Activated T-cell treated with anti-CD3 and anti-CD28 coated beads, Interleukin-2, amount 50 U/mL, for 72 hours (primary cell): ENCODE results near the gene ELOVL5. TPM values are rescaled to one million over a fixed set of nuclear protein-coding genes. Genes with fewer than 3 reads are reported as not detected.

ENCODE experiments used
- ATAC-seq, 2 donors: fragments of 150-1000 bp; cut with Tn5 transposase; replicated peaks in 1 of 2; 2 replicates each; pipeline ENCODE4 v1.10.0; 2021; ENCODE audit warnings: moderate library complexity in 2 of 2, mild to moderate bottlenecking in 1 of 2
- DNase-seq, 2 donors: peaks; one replicate each; pipeline ENCODE4 v3.0.0; 2021 to 2022; ENCODE audit warnings: mixed read lengths in 1 of 2
- H3K27ac Mint-ChIP-seq: one replicate; pipeline ENCODE4 v1.8.0; 2022; ENCODE audit warnings: mild to moderate bottlenecking, moderate library complexity, mixed read lengths
- H3K27me3 Mint-ChIP-seq: one replicate; pipeline ENCODE4 v1.8.0; 2022; ENCODE audit warnings: low read depth, mixed read lengths
- H3K36me3 Mint-ChIP-seq, 2 donors: one replicate each; pipeline ENCODE4 v1.8.0; 2022; ENCODE audit warnings: mixed read lengths in 2 of 2, mild to moderate bottlenecking in 1 of 2; ENCODE audit not compliant: insufficient read depth in 2 of 2
- H3K4me1 Mint-ChIP-seq: one replicate; pipeline ENCODE4 v1.8.0; 2022; ENCODE audit warnings: low read depth, mixed read lengths
- H3K4me3 Mint-ChIP-seq, 2 donors: one replicate each; pipeline ENCODE4 v1.8.0; 2022; ENCODE audit warnings: mild to moderate bottlenecking in 2 of 2, mixed read lengths in 2 of 2, moderate library complexity in 2 of 2
- H3K9me3 Mint-ChIP-seq, 2 donors: one replicate each; pipeline ENCODE4 v1.8.0; 2022; ENCODE audit warnings: mixed read lengths in 2 of 2
- total RNA-seq, 2 donors: library from RNA; stranded (reverse); gene quantifications; one replicate each; pipeline ENCODE4 v1.2.3, GENCODE V29; 2022

Gene ELOVL5
- total RNA-seq, 2 donors from 2014 or later, result 102 to 108 TPM

GRCh38 chr6:53244958-53245357 lies 103.8 kb downstream of the ELOVL5 start:
- Mint-ChIP-seq H3K4me3 (no peak overlapping the region), H3K27me3 (no peaks in the 10 kb centered on the region), H3K36me3 (peaks cover 5% of the 10 kb centered on the region in 2 donors), H3K9me3 (peaks cover 3 to 4% of the 10 kb centered on the region in 2 donors), H3K27ac (no peak overlapping the region), H3K4me1 (peaks cover 35% of the 10 kb centered on the region)
- peak in 1 of 2 donors; percentile 39 for DNase-seq
- ATAC-seq, result peak; percentile 64 to 72

GRCh38 chr6:53244399-53244931 lies 104.3 kb downstream of the ELOVL5 start:
- peaks cover 3 to 4% of the 10 kb centered on the region in 2 donors for H3K9me3 Mint-ChIP-seq
- peaks cover 5 to 7% of the 10 kb centered on the region in 2 donors for H3K36me3 Mint-ChIP-seq
- H3K27ac Mint-ChIP-seq, result no peak overlapping the region
- no peaks in the 10 kb centered on the region for H3K27me3 Mint-ChIP-seq
- DNase-seq (no peak), ATAC-seq (no peak)
- no peak overlapping the region for H3K4me3 Mint-ChIP-seq
- peaks cover 40% of the 10 kb centered on the region for H3K4me1 Mint-ChIP-seq

- H3K36me3 Mint-ChIP-seq, result peaks cover 5 to 7% of the 10 kb centered on the region in 2 donors
- no peaks in the 10 kb centered on the region for H3K27me3 Mint-ChIP-seq
- DNase-seq, result no peak
- no peak overlapping the region for H3K4me3 Mint-ChIP-seq
- H3K27ac Mint-ChIP-seq, result peak overlapping the region; percentile 8
- H3K4me1 Mint-ChIP-seq, result peaks cover 44% of the 10 kb centered on the region
- ATAC-seq, result no peak
- H3K9me3 Mint-ChIP-seq, result peaks cover 3 to 4% of the 10 kb centered on the region in 2 donors
These were observed 106.8 kb downstream of the ELOVL5 start for GRCh38 chr6:53241938-53242337.

- DNase-seq, result peak in 1 of 2 donors; percentile 29
- no peak overlapping the region for H3K27ac Mint-ChIP-seq
These were observed 108.0 kb downstream of the ELOVL5 start for GRCh38 chr6:53240761-53241160.

GRCh38 chr6:53240139-53240538 lies 108.6 kb downstream of the ELOVL5 start:
- Mint-ChIP-seq H3K4me3 (no peak overlapping the region), H3K36me3 (peaks cover 5 to 7% of the 10 kb centered on the region in 2 donors), H3K9me3 (peaks cover 3 to 4% of the 10 kb centered on the region in 2 donors), H3K4me1 (peaks cover 51% of the 10 kb centered on the region), H3K27me3 (no peaks in the 10 kb centered on the region), H3K27ac (no peak overlapping the region)
- no peak for DNase-seq
- ATAC-seq, result peak; percentile 42 to 43

More at GRCh38 chr6:53240761-53241160, 108.0 kb downstream of the ELOVL5 start:
- no peak overlapping the region for H3K4me3 Mint-ChIP-seq
- ATAC-seq, result peak; percentile 30 to 35
- H3K4me1 Mint-ChIP-seq, result peaks cover 53% of the 10 kb centered on the region
- H3K9me3 Mint-ChIP-seq, result peaks cover 3 to 4% of the 10 kb centered on the region in 2 donors
- H3K36me3 Mint-ChIP-seq, result peaks cover 5 to 7% of the 10 kb centered on the region in 2 donors
- H3K27me3 Mint-ChIP-seq, result no peaks in the 10 kb centered on the region

- Mint-ChIP-seq H3K9me3 (peaks cover 3 to 4% of the 10 kb centered on the region in 2 donors), H3K27me3 (no peaks in the 10 kb centered on the region), H3K36me3 (peaks cover 5 to 7% of the 10 kb centered on the region in 2 donors), H3K4me3 (no peak overlapping the region), H3K4me1 (peaks cover 45% of the 10 kb centered on the region), H3K27ac (no peak overlapping the region)
- DNase-seq (peak in 1 of 2 donors; percentile 20), ATAC-seq (peak; percentile 66 to 70)
These were observed 109.2 kb downstream of the ELOVL5 start for GRCh38 chr6:53239526-53239925.

- Mint-ChIP-seq H3K27me3 (no peaks in the 10 kb centered on the region), H3K4me3 (no peak overlapping the region), H3K9me3 (peaks cover 3 to 4% of the 10 kb centered on the region in 2 donors), H3K27ac (no peak overlapping the region), H3K4me1 (peaks cover 40% of the 10 kb centered on the region), H3K36me3 (peaks cover 4 to 7% of the 10 kb centered on the region in 2 donors)
- ATAC-seq (no peak), DNase-seq (no peak)
These were observed 110.4 kb downstream of the ELOVL5 start for GRCh38 chr6:53238311-53238710.

GRCh38 chr6:53236241-53236640 lies 112.5 kb downstream of the ELOVL5 start:
- peak; percentile 13 to 25 for ATAC-seq
- no peaks in the 10 kb centered on the region for H3K27me3 Mint-ChIP-seq
- H3K4me3 Mint-ChIP-seq, result peak overlapping the region; percentile 24 to 87
- H3K4me1 Mint-ChIP-seq, result peaks cover 45% of the 10 kb centered on the region
- H3K9me3 Mint-ChIP-seq, result peaks cover 3 to 4% of the 10 kb centered on the region in 2 donors
- DNase-seq, result no peak
- H3K36me3 Mint-ChIP-seq, result peaks cover 4 to 7% of the 10 kb centered on the region in 2 donors
- H3K27ac Mint-ChIP-seq, result no peak overlapping the region

GRCh38 chr6:53235508-53235907 lies 113.2 kb downstream of the ELOVL5 start:
- H3K27ac Mint-ChIP-seq, result peak overlapping the region; percentile 56
- H3K9me3 Mint-ChIP-seq, result peaks cover under 1 to 1% of the 10 kb centered on the region in 2 donors
- H3K4me3 Mint-ChIP-seq, result peak overlapping the region in 1 of 2 donors; percentile 87
- no peaks in the 10 kb centered on the region for H3K27me3 Mint-ChIP-seq
- no peak for ATAC-seq
- DNase-seq, result no peak
- peaks cover 1 to 6% of the 10 kb centered on the region in 2 donors for H3K36me3 Mint-ChIP-seq
- peaks cover 42% of the 10 kb centered on the region for H3K4me1 Mint-ChIP-seq

- Mint-ChIP-seq H3K9me3 (no peaks in the 10 kb centered on the region), H3K4me1 (peaks cover 27% of the 10 kb centered on the region), H3K27ac (no peak overlapping the region), H3K36me3 (peaks cover 0 to 1% of the 10 kb centered on the region in 2 donors), H3K27me3 (no peaks in the 10 kb centered on the region), H3K4me3 (no peak overlapping the region)
- DNase-seq (no peak), ATAC-seq (no peak)
These were observed 115.4 kb downstream of the ELOVL5 start for GRCh38 chr6:53233309-53233708.

- H3K27me3 Mint-ChIP-seq, result no peaks in the 10 kb centered on the region
- H3K27ac Mint-ChIP-seq, result peak overlapping the region; percentile 64
- peak overlapping the region in 1 of 2 donors; percentile 59 for H3K4me3 Mint-ChIP-seq
- ATAC-seq (no peak), DNase-seq (no peak)
- no peaks in the 10 kb centered on the region for H3K9me3 Mint-ChIP-seq
- H3K4me1 Mint-ChIP-seq, result peaks cover 19% of the 10 kb centered on the region
- peaks cover 0 to 1% of the 10 kb centered on the region in 2 donors for H3K36me3 Mint-ChIP-seq
These were observed 117.8 kb downstream of the ELOVL5 start for GRCh38 chr6:53230775-53231467.

- no peak for ATAC-seq
These were observed 120.9 kb downstream of the ELOVL5 start for GRCh38 chr6:53227847-53228246.

GRCh38 chr6:53220605-53221004 lies 128.1 kb downstream of the ELOVL5 start:
- Mint-ChIP-seq H3K9me3 (peaks cover 0 to 1% of the 10 kb centered on the region in 2 donors), H3K4me1 (peaks cover 10% of the 10 kb centered on the region), H3K27ac (no peak overlapping the region), H3K36me3 (peaks cover 0 to 4% of the 10 kb centered on the region in 2 donors), H3K27me3 (no peaks in the 10 kb centered on the region), H3K4me3 (no peak overlapping the region)
- DNase-seq (no peak), ATAC-seq (no peak)

More at GRCh38 chr6:53227847-53228246, 120.9 kb downstream of the ELOVL5 start:
- H3K27me3 Mint-ChIP-seq, result no peaks in the 10 kb centered on the region
- DNase-seq, result no peak
- peaks cover 0 to 1% of the 10 kb centered on the region in 2 donors for H3K36me3 Mint-ChIP-seq
- peaks cover 13% of the 10 kb centered on the region for H3K4me1 Mint-ChIP-seq
- H3K4me3 Mint-ChIP-seq, result no peak overlapping the region
- no peaks in the 10 kb centered on the region for H3K9me3 Mint-ChIP-seq
- H3K27ac Mint-ChIP-seq, result no peak overlapping the region
